Right lung (tissue), 5 donors: ENCODE results near the gene MAP4K3. TPM values are rescaled to one million over a fixed set of nuclear protein-coding genes. Genes with fewer than 3 reads are reported as not detected.
"Not testable (repeated sequence)": the region's sequence is repeated elsewhere in the genome, so short reads cannot be mapped to it uniquely, and the experiment has no call there.

Experiments
- DNase-seq, 2 donors: peaks; one replicate each; pipeline ENCODE4 v3.0.0-alpha.2; 2013
- polyA plus RNA-seq, 5 donors: library from polyadenylated mRNA; unstranded; fragments of 120-200 nt; gene quantifications; one replicate each; pipeline versions ENCODE4 v1.2.1 to v1.2.3, GENCODE V29; 2013; ENCODE audit warnings: inconsistent platforms in 1 of 5, low replicate concordance in 1 of 5; ENCODE audit not compliant: insufficient read length in 5 of 5, insufficient read depth in 1 of 5

The MAP4K3 gene
- polyA plus RNA-seq, 5 donors, result 43.5 to 82.7 (median 65.4) TPM

- DNase-seq, result not testable (repeated sequence)
Observed at GRCh38 chr2:39244963-39245625, 192.0 kb downstream of the MAP4K3 start.

GRCh38 chr2:39244241-39244862 is 192.7 kb downstream of the MAP4K3 start:
- DNase-seq, result not testable (repeated sequence)

GRCh38 chr2:39243469-39244123 is 193.5 kb downstream of the MAP4K3 start, which contains the start of gene CDKL4:
CDKL4 (minus strand) TSS chr2:39243970.
- DNase-seq, result no peak

DNA sequence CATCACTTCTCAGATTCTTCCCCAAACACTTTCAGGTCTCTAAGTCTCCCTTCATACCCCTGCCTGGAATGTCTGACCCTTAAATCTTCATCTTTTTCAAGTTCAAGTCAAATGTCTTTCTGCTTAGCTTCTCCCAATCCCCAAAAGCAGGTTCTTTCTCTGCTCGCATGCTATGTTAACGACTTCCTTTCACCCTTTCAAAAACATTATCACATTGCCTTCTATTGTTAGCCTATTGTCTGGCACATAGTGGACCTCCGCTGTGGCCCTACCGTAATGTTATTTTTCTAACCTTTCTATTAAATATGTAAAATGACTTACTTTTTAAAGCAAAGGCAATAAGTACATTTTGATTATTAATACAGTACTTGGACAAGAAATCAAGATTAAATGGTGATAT is 195.5 kb downstream of the MAP4K3 start:
- no peak for DNase-seq

DNA sequence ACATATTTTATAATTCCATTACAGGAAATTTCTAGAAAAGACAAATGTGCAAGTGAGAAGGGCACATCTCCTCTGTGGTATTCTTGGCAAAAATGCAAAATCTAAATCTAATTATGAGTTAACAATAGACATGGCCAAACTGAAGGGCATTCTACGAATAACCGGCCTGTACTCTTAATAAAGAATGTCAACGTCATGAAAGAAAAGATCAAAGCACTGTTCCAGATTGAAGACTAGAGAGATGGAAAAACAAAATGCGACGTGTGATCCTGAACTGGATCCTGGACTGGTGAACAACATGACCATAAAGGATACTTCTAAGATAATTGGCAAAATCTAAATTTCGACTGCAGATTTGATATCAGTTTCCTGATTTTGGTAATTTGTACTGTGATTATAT is 196.3 kb downstream of the MAP4K3 start:
- DNase-seq, result no peak

DNA sequence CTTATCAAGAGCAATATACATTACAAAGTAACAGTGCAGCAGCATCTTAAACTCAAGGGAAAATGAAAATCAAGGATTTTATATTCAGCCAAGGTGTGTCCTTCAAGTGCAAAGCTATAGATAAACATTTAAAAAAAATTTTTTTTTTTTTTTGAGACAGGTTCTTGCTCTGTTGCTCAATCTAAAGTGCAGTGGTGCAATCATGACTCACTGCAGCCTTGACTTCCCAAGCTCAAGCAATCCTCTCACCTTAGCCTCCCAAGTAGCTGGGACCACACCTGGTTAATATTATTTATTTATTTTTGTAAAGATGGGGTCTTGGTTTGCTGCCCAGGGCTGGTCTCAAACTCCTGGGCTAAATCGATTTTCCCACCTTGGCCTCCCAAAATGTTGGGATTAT is 202.3 kb downstream of the MAP4K3 start:
- no peak for DNase-seq

DNA sequence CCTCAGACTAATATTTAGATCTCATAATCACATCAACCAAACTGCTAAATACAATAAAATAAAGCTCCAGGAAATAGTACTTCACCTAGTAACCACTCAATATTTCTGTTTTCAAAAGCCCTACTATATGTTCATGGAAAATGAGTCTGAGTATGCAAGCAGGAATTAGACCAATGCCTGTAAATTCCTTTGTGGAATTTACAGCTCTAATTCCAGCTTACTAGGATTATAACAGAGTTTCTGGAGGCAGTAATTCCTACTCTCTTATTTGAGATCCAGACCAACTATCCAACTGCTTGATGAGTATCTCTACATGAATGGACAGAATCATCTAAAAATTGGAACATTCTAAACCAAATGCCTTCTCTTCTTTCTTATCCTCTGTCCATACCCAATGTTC is 204.9 kb downstream of the MAP4K3 start:
- DNase-seq, result no peak

DNA sequence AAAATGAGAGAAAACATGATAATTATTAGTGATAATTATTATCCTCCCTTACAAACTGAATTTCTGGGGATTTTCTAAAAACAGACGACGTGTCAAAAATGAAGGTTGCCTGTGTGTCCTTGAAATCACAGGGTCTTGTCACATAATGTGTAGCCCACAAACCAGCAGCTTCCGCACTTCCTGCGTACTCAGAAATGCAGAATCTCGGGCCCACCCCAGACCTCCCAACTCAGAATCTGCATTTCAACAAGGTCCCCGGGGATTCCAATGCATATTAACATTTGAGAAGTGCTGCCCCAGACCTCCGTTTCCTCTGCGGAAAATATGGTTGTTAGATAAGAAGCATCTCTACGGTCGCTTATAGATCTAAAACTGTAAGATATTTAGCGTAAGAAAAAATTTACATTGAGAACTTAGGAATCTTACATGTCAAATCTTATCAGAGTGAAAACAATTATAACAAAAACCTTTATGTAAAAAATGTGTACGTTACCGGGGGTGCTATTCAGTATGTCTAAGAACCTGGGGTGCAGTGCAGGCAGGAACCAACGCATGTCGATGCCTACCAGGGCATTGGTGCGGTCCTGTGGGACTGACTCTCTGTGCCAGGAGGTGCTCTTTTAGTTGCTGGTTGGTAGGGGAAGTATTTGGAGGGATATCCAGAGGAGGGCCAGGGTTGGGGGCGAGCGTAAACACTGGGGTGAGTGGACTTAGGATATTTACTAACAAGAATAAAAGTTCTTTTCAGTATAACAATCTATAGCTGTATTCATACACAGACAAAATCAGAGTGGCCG is 208.5 kb downstream of the MAP4K3 start:
- peak in 1 of 2 donors; percentile 25 for DNase-seq

GRCh38 chr2:39227628-39228412 is 209.3 kb downstream of the MAP4K3 start:
- DNase-seq, result peak; percentile 70 to 73

DNA sequence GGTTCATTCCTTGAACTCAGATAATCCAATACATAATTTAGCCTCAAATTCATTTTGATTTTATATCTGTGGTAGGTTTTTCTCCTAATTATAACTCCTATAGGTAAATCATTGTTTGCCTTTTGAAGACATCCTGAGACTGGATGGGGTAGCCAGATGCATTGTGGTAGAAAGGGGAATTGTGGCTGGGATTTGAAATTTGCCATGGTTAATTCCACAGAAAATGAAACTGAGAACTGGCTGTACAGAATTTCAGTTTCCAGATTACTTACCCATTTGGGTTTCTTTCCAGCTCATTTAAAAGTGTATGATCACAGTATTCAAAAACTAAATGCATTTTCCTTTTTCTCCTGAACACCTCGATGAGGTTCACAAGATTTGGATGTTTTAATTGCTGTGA is 211.5 kb downstream of the MAP4K3 start:
- DNase-seq, result no peak

- DNase-seq, result no peak
Observed at GRCh38 chr2:39223909-39224308, 213.2 kb downstream of the MAP4K3 start.

DNA sequence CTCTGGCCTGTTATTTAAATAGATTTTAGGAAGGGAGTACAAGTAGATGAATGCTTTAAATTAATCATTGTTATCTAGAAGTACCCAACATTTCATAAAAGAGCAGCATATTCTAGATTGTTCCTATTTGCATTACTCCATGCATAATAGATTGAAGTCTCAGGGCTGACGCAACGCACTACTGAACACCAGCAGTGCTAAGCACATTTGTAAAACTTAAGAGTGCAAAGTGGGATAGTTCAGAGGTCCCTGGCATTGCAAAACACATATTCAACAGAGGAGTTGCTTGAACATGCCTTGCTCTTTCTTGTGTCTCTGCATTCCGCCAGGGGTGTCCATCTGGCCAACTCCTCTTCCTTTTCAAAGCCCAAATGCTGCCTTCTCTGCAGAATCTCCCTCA is 215.6 kb downstream of the MAP4K3 start:
- DNase-seq, result no peak

GRCh38 chr2:39220136-39220535 is 216.9 kb downstream of the MAP4K3 start:
- no peak for DNase-seq

DNA sequence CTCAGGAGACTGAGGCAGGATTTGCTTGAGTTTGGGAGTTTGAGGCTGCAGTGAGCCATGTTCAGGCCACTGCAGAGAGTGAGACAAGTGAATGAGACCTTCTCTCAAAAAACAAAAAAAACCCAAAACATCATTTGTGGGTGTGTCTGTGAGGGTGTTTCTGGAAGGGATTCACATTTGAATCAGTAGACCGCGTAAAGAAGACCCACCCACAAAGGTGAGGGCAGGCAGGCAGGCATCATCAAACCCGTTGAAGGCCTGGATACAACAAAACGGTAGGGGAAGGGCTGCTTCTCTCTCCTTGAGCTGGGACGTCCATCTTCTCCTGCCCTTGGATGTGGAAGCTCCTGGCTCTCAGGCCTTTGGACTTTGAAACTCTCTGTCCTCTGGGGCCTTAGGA is 218.7 kb downstream of the MAP4K3 start:
- DNase-seq, result no peak

- no peak for DNase-seq
Observed at GRCh38 chr2:39217192-39217550, 219.9 kb downstream of the MAP4K3 start.

DNA sequence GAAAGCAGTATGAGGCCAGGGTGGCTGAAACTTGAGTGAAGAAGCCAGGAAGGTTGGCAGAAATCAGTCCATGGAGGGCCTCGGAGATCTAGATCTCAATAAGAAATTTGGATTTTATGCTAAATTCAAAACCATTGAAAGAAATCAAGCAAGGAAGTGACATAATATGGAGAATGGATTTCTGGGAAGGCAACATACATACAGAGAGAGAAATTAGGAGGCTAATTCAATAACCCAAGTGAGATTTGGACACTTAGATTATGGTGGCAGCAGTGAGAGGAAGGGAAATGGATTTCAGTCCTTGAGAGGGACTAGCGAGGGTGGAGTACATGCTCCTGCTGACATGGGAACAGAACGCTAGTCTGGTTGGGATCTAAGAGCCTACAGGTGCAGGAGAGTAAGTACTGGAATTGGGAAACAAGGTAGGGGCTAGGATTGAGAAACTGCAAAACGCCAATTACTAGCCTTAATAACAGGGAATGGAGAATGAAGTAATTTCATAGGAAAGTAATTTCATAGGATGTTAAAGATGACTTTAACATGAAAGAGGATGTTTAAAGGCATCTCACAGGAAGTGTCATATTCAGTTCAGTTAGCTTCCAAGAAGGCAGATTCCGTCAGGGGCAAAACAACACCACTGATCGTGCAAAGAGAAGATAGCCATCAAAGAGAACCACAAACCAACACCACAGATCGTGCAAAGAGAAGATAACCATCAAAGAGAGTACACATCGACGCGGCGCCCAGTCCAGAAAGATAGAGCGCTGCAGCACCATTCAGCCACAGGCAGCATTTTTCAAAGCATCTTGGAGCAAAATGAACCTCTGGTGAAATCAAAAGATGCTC is 220.5 kb downstream of the MAP4K3 start:
- no peak for DNase-seq

DNA sequence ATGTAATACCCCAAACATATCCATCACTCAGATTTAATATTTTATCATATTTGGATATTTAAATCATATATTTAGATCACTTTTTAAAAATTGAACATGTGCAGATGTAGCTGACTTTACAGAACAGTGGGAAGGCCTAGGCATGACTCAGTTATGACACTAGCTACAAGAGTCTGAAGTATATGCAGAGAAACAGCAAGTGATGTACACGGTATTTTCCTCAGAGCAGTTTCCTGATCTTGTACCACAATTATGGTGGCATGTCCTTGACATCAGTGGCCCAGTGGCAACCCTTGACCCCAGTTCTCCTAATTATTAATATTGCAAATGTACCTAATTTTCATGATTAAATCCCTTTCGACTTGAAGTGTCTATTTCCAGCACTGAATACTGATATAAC is 221.5 kb downstream of the MAP4K3 start:
- no peak for DNase-seq

DNA sequence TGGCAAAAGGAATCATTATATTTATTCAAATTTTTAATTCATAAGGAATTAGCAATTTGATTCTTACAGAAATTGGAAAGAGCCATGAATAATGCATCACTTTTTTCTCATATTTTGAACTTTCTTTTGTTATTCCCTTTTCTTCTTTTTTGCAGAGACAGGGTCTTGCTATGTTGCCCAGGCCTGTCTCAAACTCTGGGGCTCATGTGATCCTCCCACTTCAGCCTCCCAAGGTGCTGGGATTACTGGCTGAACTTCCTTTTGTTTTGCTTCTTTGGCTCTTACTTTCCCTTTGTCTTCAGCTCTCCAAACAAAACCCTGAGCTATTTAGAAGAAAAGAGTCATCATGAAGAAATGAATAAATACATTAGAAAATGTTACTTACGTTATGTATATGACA is 224.1 kb downstream of the MAP4K3 start:
- no peak for DNase-seq

- no peak for DNase-seq
Observed at GRCh38 chr2:39210846-39211245, 226.2 kb downstream of the MAP4K3 start.

GRCh38 chr2:39203382-39203781 is 233.7 kb downstream of the MAP4K3 start:
- no peak for DNase-seq
